GM21737 (cell line): ENCODE results near the gene ADGRD1.

Experiments used
- ATAC-seq: cut with Tn5 transposase; IDR thresholded peaks from one replicate; pipeline ENCODE4 v1.9.1; 2021; ENCODE audit warnings: mild to moderate bottlenecking, moderate library complexity; ENCODE audit not compliant: unreplicated experiment

Gene ADGRD1

DNA sequence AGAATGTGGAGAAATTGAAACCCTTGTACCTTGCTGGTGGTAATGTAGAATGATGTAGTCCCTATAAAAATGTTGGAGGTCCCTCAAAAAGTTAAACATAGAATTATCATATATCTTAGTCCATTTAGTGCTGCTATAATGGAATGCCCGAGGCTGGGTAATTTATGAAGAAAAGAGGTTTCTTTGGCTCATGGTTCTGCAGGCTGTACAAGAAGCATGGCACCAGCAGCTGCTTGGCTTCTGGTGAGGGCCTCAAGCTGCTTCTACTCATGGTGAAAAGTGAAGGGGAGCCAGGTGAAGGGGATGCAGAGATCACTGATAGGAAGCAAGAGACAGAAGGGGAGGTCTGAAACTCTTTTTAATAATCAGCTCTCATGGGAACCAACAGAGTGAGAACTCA, 233.9 kb downstream of the ADGRD1 start:
- no peak for ATAC-seq

DNA sequence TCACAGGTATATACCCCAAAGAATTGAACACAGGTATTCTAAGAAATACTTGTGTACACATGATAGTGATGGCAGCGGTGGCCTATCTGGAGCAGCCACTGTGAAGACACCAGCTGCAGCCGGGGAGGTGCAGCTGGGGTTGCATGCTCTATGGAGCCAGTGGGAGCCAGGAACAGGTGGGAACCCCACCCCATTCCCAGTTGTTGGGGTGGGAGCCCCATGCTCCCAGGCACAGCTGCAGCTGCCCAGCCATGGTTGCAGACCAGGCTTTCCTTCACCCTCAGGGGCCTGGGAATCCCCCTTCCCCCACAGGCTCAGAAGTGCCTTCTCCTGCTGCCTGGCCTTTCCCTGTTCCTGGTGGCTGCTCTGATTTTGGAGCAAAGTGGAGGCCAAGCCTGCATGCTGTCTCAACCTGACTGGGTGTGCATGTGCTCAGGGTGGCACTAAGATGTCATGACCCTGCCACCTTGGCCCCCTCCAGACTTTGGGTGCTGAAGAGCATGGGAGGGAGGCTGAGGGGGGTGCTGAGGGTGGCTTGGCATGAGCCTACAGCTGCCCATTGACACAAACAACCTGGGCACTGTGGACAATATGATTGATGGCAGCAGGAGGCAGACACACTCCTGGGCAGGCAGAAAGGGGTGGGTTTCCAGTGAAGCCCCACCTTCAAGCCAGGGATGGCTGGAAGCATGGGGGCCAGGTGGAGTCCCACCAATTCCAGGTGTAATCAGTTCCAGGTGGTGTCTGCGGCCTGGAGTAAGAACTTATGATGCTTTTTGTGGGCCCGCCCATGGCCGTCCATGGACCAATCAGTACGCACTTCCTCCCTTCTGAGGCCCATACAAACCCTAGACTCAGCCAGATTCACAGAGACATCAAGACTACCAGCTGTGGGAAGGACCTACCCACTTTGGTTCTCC, 234.7 kb downstream of the ADGRD1 start:
- ATAC-seq, result no peak

DNA sequence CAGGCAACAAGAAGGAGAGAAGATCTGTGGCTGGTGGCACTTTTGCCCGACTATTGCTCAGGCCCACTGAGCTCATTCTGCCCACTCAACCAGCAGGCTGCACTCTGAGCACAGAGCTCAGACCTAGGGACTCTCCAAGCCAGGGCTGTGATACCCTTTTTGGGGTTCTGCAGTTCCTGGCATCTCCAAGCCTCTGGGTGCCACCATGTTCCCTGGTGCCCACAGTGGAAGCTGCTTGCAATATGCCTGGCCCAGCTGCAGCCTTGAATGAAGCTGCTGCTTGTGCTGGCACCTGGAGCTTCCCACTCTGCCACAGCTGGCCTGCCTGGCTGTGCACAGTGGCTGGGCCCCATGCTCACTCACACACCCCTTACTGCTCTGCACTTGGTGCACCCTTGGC, 236.1 kb downstream of the ADGRD1 start:
- no peak for ATAC-seq

DNA sequence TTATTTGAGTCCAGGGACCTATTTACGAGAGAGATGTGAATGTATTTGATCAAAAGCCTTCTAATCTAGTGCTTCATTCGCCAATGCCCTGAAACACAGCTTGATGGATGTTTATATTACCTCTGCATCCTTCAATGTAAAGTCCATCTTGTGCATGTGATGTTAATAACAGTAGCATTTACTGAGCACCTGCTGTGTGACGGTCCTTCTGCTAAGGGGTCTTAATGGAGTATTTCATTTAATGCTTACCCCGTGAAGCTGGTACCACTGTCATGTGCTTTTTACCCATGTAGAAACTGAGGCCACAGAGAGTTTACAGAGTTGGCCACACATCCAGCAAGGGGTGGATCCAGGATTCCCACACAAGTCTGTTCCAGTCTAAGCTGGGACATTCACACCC, 237.3 kb downstream of the ADGRD1 start:
- no peak for ATAC-seq
